Mesenchymal stem cell (in vitro differentiated cells and primary cell): ENCODE results near the gene NPIPA1. TPM values are rescaled to one million over a fixed set of nuclear protein-coding genes. Genes with fewer than 3 reads are reported as not detected.

Source experiments
- small RNA-seq: library from polyadenylated mRNA; stranded (forward); fragments of <200 nt; extraction: miRNeasy Mini kit (QIAGEN cat#:217004); gene quantifications from one replicate; pipeline ENCODE3, GENCODE V24; 2013; ENCODE audit warnings: low read depth

NPIPA1 gene

Small RNAs within 50 kb of the gene (small RNA-seq; reads per million reads assigned to genes)
- not detected for gene AC138932.4
- not detected for gene MIR3180-1
- not detected for gene MIR3670-1
- not detected for gene MIR6511A1
- not detected for gene MIR6770-1
- gene RF00019: not detected
